RWPE2 (cell line): Measurements from ENCODE around the gene PSORS1C1.

ENCODE experiments used
- ATAC-seq: fragments of 200-7000 bp; cut with Tn5 transposase; 3 replicates; pipeline ENCODE4 v1.9.1; 2021; ENCODE audit warnings: low read depth
- DNase-seq: peaks from one replicate; pipeline ENCODE4 v3.0.0-alpha.2; 2020; ENCODE audit warnings: low spot score
- H3K27ac ChIP-seq: fragments of 450-650 bp; 2 replicates; pipeline ENCODE4 v1.5.1; 2017; ENCODE audit warnings: mild to moderate bottlenecking; ENCODE audit not compliant: poor library complexity, severe bottlenecking
- H3K27me3 ChIP-seq: fragments of 250-450 bp; sonication (Bioruptor Pico); 2 replicates; pipeline ENCODE4 v1.5.1; 2021; ENCODE audit warnings: mild to moderate bottlenecking, moderate library complexity; ENCODE audit not compliant: insufficient read depth, poor library complexity, severe bottlenecking
- H3K36me3 ChIP-seq: fragments of 250-450 bp; sonication (Bioruptor Pico); 2 replicates; pipeline ENCODE4 v1.5.1; 2020; ENCODE audit warnings: low read depth, mild to moderate bottlenecking, moderate library complexity
- H3K4me1 ChIP-seq: fragments of 250-450 bp; sonication (Bioruptor Pico); 2 replicates; pipeline ENCODE4 v1.5.1; 2021; ENCODE audit warnings: mild to moderate bottlenecking, moderate library complexity; ENCODE audit not compliant: insufficient read depth, poor library complexity, severe bottlenecking
- H3K4me3 ChIP-seq: fragments of 250-450 bp; sonication (Bioruptor Pico); 2 replicates; pipeline ENCODE4 v1.5.1; 2021; ENCODE audit warnings: mild to moderate bottlenecking, moderate library complexity; ENCODE audit not compliant: severe bottlenecking
- H3K9me3 ChIP-seq: fragments of 250-450 bp; sonication (Bioruptor Pico); 2 replicates; pipeline ENCODE4 v1.5.1; 2021; ENCODE audit warnings: mild to moderate bottlenecking, moderate library complexity; ENCODE audit not compliant: severe bottlenecking
- TF ChIP-seq, protein P1 (sequence below): fragments of 450-650 bp; IDR thresholded peaks from one replicate; pipeline ENCODE4 v1.5.1; 2017; ENCODE audit warnings: mild to moderate bottlenecking, moderate library complexity; ENCODE audit not compliant: poor library complexity, severe bottlenecking

PSORS1C1 gene

GRCh38 chr6:31138982-31139381 is 24.4 kb downstream of the PSORS1C1 start, which contains the start of gene PSORS1C2:
Gene PSORS1C2, minus strand, starts transcription at chr6:31139066. Its CDS starts 40 bp downstream, at chr6:31139026.
- DNase-seq (no peak), ATAC-seq (no peak)
- peaks cover 8% of the 10 kb centered on the region for H3K36me3 ChIP-seq
- H3K27ac ChIP-seq: no peak within 1 kb of the TSS
- H3K9me3 ChIP-seq: no peaks in the 10 kb centered on the region
- no peak within 1 kb of the TSS for H3K4me3 ChIP-seq
- TF ChIP-seq, protein P1, sequence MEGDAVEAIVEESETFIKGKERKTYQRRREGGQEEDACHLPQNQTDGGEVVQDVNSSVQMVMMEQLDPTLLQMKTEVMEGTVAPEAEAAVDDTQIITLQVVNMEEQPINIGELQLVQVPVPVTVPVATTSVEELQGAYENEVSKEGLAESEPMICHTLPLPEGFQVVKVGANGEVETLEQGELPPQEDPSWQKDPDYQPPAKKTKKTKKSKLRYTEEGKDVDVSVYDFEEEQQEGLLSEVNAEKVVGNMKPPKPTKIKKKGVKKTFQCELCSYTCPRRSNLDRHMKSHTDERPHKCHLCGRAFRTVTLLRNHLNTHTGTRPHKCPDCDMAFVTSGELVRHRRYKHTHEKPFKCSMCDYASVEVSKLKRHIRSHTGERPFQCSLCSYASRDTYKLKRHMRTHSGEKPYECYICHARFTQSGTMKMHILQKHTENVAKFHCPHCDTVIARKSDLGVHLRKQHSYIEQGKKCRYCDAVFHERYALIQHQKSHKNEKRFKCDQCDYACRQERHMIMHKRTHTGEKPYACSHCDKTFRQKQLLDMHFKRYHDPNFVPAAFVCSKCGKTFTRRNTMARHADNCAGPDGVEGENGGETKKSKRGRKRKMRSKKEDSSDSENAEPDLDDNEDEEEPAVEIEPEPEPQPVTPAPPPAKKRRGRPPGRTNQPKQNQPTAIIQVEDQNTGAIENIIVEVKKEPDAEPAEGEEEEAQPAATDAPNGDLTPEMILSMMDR: no peak
- H3K4me1 ChIP-seq: no peaks in the 10 kb centered on the region
- H3K27me3 ChIP-seq: no peaks in the 10 kb centered on the region

GRCh38 chr6:31139599-31139998 is 25.0 kb downstream of the PSORS1C1 start:
- H3K36me3 ChIP-seq: peaks cover 14% of the 10 kb centered on the region
- no peaks in the 10 kb centered on the region for H3K9me3 ChIP-seq
- no peak overlapping the region for H3K4me3 ChIP-seq
- ATAC-seq (no peak), DNase-seq (no peak)
- H3K27me3 ChIP-seq: no peaks in the 10 kb centered on the region
- TF ChIP-seq, protein P1: no peak
- no peaks in the 10 kb centered on the region for H3K4me1 ChIP-seq
- H3K27ac ChIP-seq: no peak overlapping the region

DNA sequence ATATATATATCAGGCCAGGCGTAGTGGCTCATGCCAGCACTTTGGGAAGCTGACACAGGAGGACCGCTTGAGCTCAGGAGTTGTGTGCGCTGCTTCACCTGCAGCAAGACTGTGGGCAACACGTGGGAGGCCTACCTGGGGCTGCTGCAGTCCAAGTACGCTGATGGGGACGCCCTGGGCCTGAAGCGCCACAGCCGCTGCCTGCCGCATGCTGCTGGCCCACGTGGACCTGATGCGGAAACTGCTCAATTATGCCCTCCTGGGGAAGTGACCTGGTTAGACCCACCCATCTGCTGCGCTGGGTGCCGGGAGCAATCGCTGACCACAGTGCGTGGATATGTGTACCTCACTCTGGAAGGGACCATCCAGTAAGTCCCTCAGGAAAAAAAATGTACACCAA is 26.0 kb downstream of the PSORS1C1 start:
- no peak for ATAC-seq
- H3K27me3 ChIP-seq: no peaks in the 10 kb centered on the region
- no peak overlapping the region for H3K4me3 ChIP-seq
- no peaks in the 10 kb centered on the region for H3K9me3 ChIP-seq
- H3K27ac ChIP-seq: no peak overlapping the region
- H3K4me1 ChIP-seq: no peaks in the 10 kb centered on the region
- TF ChIP-seq, protein P1: no peak
- no peak for DNase-seq
- H3K36me3 ChIP-seq: peaks cover 15% of the 10 kb centered on the region

- ATAC-seq: no peak
- H3K27me3 ChIP-seq: no peaks in the 10 kb centered on the region
- no peak overlapping the region for H3K27ac ChIP-seq
- no peak for DNase-seq
- H3K4me3 ChIP-seq: no peak overlapping the region
- H3K9me3 ChIP-seq: no peaks in the 10 kb centered on the region
- TF ChIP-seq, protein P1: no peak
- peaks cover 21% of the 10 kb centered on the region for H3K36me3 ChIP-seq
- no peaks in the 10 kb centered on the region for H3K4me1 ChIP-seq
These were observed 27.8 kb downstream of the PSORS1C1 start for GRCh38 chr6:31142361-31142761.

DNA sequence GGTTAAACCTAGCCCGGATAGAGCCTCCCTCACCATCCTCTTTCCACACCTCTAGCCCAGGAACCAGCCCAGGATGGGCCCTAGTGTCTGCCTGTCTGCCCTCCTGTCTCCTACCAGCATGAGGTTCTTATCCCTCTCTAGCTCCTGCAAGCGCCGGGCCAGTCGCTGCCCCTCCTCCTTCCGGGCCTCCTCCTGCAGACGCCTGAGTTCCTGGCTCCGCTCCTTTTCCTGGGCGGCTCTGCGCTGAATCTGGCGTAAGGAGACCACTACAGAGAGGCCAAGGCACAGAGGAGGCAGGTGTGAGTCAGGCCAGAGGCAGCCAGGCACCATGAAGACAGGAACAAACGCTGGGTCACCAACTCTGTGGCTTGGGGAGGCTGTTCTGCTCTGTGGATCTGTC is 28.5 kb downstream of the PSORS1C1 start:
- Histone ChIP-seq H3K27ac (peak overlapping the region; percentile 2), H3K4me3 (no peak overlapping the region), H3K4me1 (no peaks in the 10 kb centered on the region), H3K27me3 (no peaks in the 10 kb centered on the region), H3K36me3 (peaks cover 21% of the 10 kb centered on the region), H3K9me3 (no peaks in the 10 kb centered on the region)
- TF ChIP-seq, protein P1: no peak
- ATAC-seq: peak; percentile 76
- DNase-seq: no peak
